K562 (cell line): ENCODE measurements around the gene ARHGDIA. TPM values are rescaled to one million over a fixed set of nuclear protein-coding genes. Genes with fewer than 3 reads are reported as not detected.

Experiments used
- CHD4 ChIP-seq: fragments of 200-600 bp; sonication (generic); IDR thresholded peaks from 3 replicates; pipeline ENCODE4 v1.6.1; 2012; ENCODE audit warnings: low read depth, mild to moderate bottlenecking, mixed read lengths, low read length, inconsistent platforms; ENCODE audit not compliant: insufficient read depth, insufficient replicate concordance, poor library complexity, severe bottlenecking
- COPS2 ChIP-seq: fragments of 450-650 bp; conservative IDR thresholded peaks from 2 replicates; pipeline ENCODE4 v1.6.1; 2016; ENCODE audit warnings: mild to moderate bottlenecking, moderate library complexity
- CXXC5 ChIP-seq: fragments of 250-450 bp; sonication (Bioruptor Pico); IDR thresholded peaks from 2 replicates; pipeline ENCODE4 v1.8.0; 2022; ENCODE audit warnings: inconsistent platforms, mild to moderate bottlenecking, moderate library complexity
- E2F6 ChIP-seq, 2 experiments: IDR thresholded peaks; 2 replicates each; pipeline ENCODE4 v1.6.1; 2011; ENCODE audit warnings: borderline replicate concordance in 1 of 2, control low read depth in 1 of 2, low read depth in 1 of 2, low read length in 1 of 2, mild to moderate bottlenecking in 1 of 2, mixed read lengths in 1 of 2, moderate library complexity in 1 of 2; ENCODE audit not compliant: insufficient read depth in 1 of 2, insufficient read length in 1 of 2, poor library complexity in 1 of 2, severe bottlenecking in 1 of 2; ENCODE audit errors: extremely low read depth in 1 of 2
- ELK3 ChIP-seq: fragments of 450-650 bp; formaldehyde crosslinking; IDR thresholded peaks from 2 replicates; pipeline ENCODE4 v1.4.0; 2020; ENCODE audit warnings: mild to moderate bottlenecking
- ERF ChIP-seq: fragments of 450-650 bp; formaldehyde crosslinking; IDR thresholded peaks from 2 replicates; pipeline ENCODE4 v1.4.0; 2020; ENCODE audit warnings: mild to moderate bottlenecking, mixed read lengths
- FOXM1 ChIP-seq, 2 experiments: fragments of 450-650 bp in 1 of 2; sonication (generic) in 1 of 2; formaldehyde crosslinking in 1 of 2; IDR thresholded peaks; 2 replicates each; pipeline versions ENCODE4 v1.6.1 to v1.9.0; 2017 to 2022; ENCODE audit warnings: low read depth in 2 of 2, mild to moderate bottlenecking in 2 of 2, missing genetic modification reagents in 1 of 2, moderate library complexity in 1 of 2
- GTF2E2 ChIP-seq: fragments of 200-800 bp; sonication (Bioruptor generic); IDR thresholded peaks from 2 replicates; pipeline ENCODE4 v1.6.1; 2016; ENCODE audit warnings: missing genetic modification characterization, missing compliant biosample characterization
- HCFC1 ChIP-seq: IDR thresholded peaks from 2 replicates; pipeline ENCODE4 v1.6.1; 2012; ENCODE audit warnings: low read depth, low read length, improper control_type of control experiment
- KAT8 ChIP-seq: fragments of 450-650 bp; IDR thresholded peaks from 2 replicates; pipeline ENCODE4 v1.6.1; 2016; ENCODE audit warnings: low read depth, mild to moderate bottlenecking
- MIER1 ChIP-seq: fragments of 450-650 bp; IDR thresholded peaks from 2 replicates; pipeline ENCODE4 v1.6.1; 2016; ENCODE audit warnings: antibody characterized with exemption, mild to moderate bottlenecking, low read depth
- NFYB ChIP-seq: IDR thresholded peaks from 2 replicates; pipeline ENCODE4 v1.6.1; 2011; ENCODE audit warnings: mild to moderate bottlenecking, moderate library complexity; ENCODE audit not compliant: insufficient read length; ENCODE audit errors: extremely low read depth
- PHB ChIP-seq: fragments of 250-450 bp; sonication (Bioruptor Pico); IDR thresholded peaks from 2 replicates; pipeline ENCODE4 v1.5.0; 2021
- RREB1 ChIP-seq: fragments of 250-450 bp; sonication (Bioruptor Pico); IDR thresholded peaks from 2 replicates; pipeline ENCODE4 v1.4.0; 2020
- SMARCB1 ChIP-seq: IDR thresholded peaks from 2 replicates; pipeline ENCODE4 v1.6.1; 2011; ENCODE audit warnings: improper control_type of control experiment, low read depth; ENCODE audit not compliant: insufficient read length
- TCF7 ChIP-seq: sonication (generic); IDR thresholded peaks from 2 replicates; pipeline ENCODE4 v1.6.1; 2016; ENCODE audit warnings: antibody characterized with exemption, borderline replicate concordance
- U2AF1 ChIP-seq: fragments of 200-400 bp; formaldehyde crosslinking; optimal IDR thresholded peaks from 2 replicates; pipeline ENCODE3; 2017; ENCODE audit warnings: mild to moderate bottlenecking, low read depth, low read length, moderate library complexity
- ZNF121 ChIP-seq: sonication (generic); formaldehyde crosslinking; conservative IDR thresholded peaks from 2 replicates; pipeline ENCODE4 v1.8.0; 2022; ENCODE audit warnings: missing genetic modification reagents
- ZNF239 ChIP-seq: fragments of 250-450 bp; sonication (Bioruptor Pico); IDR thresholded peaks from 2 replicates; pipeline ENCODE4 v1.4.0; 2020; ENCODE audit warnings: mild to moderate bottlenecking
- polyA plus RNA-seq, 8 experiments: library from polyadenylated mRNA; depleted of rRNA in 4 of 8; stranded (reverse) in 5 of 8; unstranded in 3 of 8; fragments of >200 nt; fragmentation: Nextera tagmentation in 2 of 8; fragmentation: Illumina TruSeq in 1 of 8; extraction: Ambion mirVana in 2 of 8; extraction: Trizol in 1 of 8; gene quantifications; 2 replicates each; pipeline versions ENCODE4 v1.2.1 to v1.2.3, GENCODE V29; 2011 to 2014; ENCODE audit warnings: inconsistent platforms in 1 of 8, missing spikeins in 1 of 8
- total RNA-seq, 7 experiments: library from RNA; depleted of rRNA in 6 of 7; stranded (reverse); fragments of >200 nt in 6 of 7; fragmentation: Illumina TruSeq in 2 of 7; extraction: Trizol in 2 of 7; gene quantifications; 2 replicates each; pipeline versions ENCODE4 v1.2.1 to v1.2.3, GENCODE V29; 2011 to 2021; ENCODE audit warnings: low replicate concordance in 1 of 7

The ARHGDIA gene
- total and polyA plus RNA-seq, 9 of the 15 experiments (the other 6 are each of a cell fraction or from before 2014, with no cell fraction given), result 9.6 to 340 (median 97.6) TPM

- TF ChIP-seq RREB1 (CRISPR knock-in tag) (no peak), U2AF1 (no peak), SMARCB1 (no peak), NFYB (no peak), HCFC1 (0 out of 2 replicates have a peak, but pooled peaks have one; percentile 11), GTF2E2 (tag) (no peak), ZNF239 (CRISPR knock-in tag) (no peak), MIER1 (no peak), ZNF121 (CRISPR knock-in tag) (no peak), PHB (CRISPR knock-in tag) (no peak), CXXC5 (CRISPR knock-in tag) (no peak; the same call in 1 of the 2 replicates), ELK3 (CRISPR knock-in tag) (no peak), TCF7 (no peak), KAT8 (no peak), FOXM1 (IDR thresholded peaks at IDR 0.05; ENCODE audit: low read depth) (no peak), FOXM1 (CRISPR knock-in tag; IDR thresholded peaks at IDR 0.05; ENCODE audit: low read depth) (no peak), CHD4 (no peak), COPS2 (no peak), ERF (CRISPR knock-in tag) (no peak), E2F6 (IDR thresholded peaks at IDR 0.05; ENCODE audit: borderline replicate concordance in 1 of 2, extremely low read depth in 1 of 2, insufficient read depth in 1 of 2, insufficient read length in 1 of 2, low read depth in 1 of 2, low read length in 1 of 2, poor library complexity in 1 of 2, severe bottlenecking in 1 of 2) (peak in 1 of 2 experiments; percentile 37)
Measured at GRCh38 chr17:81869221-81870130, 1.7 kb downstream of the ARHGDIA start (continued).
